MG63 (cell line): ENCODE data around the gene NOP56. TPM values are rescaled to one million over a fixed set of nuclear protein-coding genes. Genes with fewer than 3 reads are reported as not detected.

Experiments
- DNase-seq: peaks from one replicate; pipeline ENCODE4 v3.0.0-alpha.2; 2020
- H3K27me3 ChIP-seq: fragments of 250-450 bp; sonication (Bioruptor Pico); 2 replicates; pipeline ENCODE4 v1.5.1; 2020; ENCODE audit warnings: mild to moderate bottlenecking, moderate library complexity
- H3K36me3 ChIP-seq: fragments of 250-450 bp; sonication (Bioruptor Pico); 2 replicates; pipeline ENCODE4 v1.5.1; 2020; ENCODE audit warnings: mild to moderate bottlenecking, moderate library complexity
- H3K4me3 ChIP-seq: fragments of 250-450 bp; sonication (Bioruptor Pico); 2 replicates; pipeline ENCODE4 v1.5.1; 2020; ENCODE audit warnings: mild to moderate bottlenecking, moderate library complexity
- H3K9me3 ChIP-seq: fragments of 250-450 bp; sonication (Bioruptor Pico); 2 replicates; pipeline ENCODE4 v1.5.1; 2020; ENCODE audit warnings: mild to moderate bottlenecking, moderate library complexity
- total RNA-seq: library from RNA; depleted of rRNA; stranded (reverse); fragments of >200 nt; shearing (Covaris generic); gene quantifications from 2 replicates; pipeline ENCODE4 v1.2.3, GENCODE V29; 2014; ENCODE audit warnings: low replicate concordance

The NOP56 gene
- total RNA-seq, 1 experiment from 2014 or later = 313 TPM

GRCh38 chr20:2626853-2627541 is 25.4 kb upstream of the NOP56 start:
- H3K27me3 ChIP-seq = no peaks in the 10 kb centered on the region
- peak; percentile 41 for DNase-seq
- H3K9me3 ChIP-seq = peaks cover 2% of the 10 kb centered on the region; the same call in 1 of the 2 replicates
- H3K36me3 ChIP-seq = no peaks in the 10 kb centered on the region
- H3K4me3 ChIP-seq = no peak overlapping the region

- peaks cover 2% of the 10 kb centered on the region; the same call in 1 of the 2 replicates for H3K9me3 ChIP-seq
- no peak overlapping the region for H3K4me3 ChIP-seq
- no peak for DNase-seq
- no peaks in the 10 kb centered on the region for H3K36me3 ChIP-seq
- no peaks in the 10 kb centered on the region for H3K27me3 ChIP-seq
These were observed 21.2 kb upstream of the NOP56 start for GRCh38 chr20:2631228-2631627.

- no peaks in the 10 kb centered on the region for H3K27me3 ChIP-seq
- H3K36me3 ChIP-seq = no peaks in the 10 kb centered on the region
- no peaks in the 10 kb centered on the region for H3K9me3 ChIP-seq
- no peak for DNase-seq
- no peak overlapping the region for H3K4me3 ChIP-seq
These were observed 19.1 kb upstream of the NOP56 start for GRCh38 chr20:2633381-2633780.

- Histone ChIP-seq H3K9me3 (no peaks in the 10 kb centered on the region), H3K27me3 (no peaks in the 10 kb centered on the region), H3K4me3 (no peak overlapping the region), H3K36me3 (no peaks in the 10 kb centered on the region)
- no peak for DNase-seq
These were observed 15.2 kb upstream of the NOP56 start for GRCh38 chr20:2637246-2637645.

- DNase-seq = no peak
- Histone ChIP-seq H3K36me3 (no peaks in the 10 kb centered on the region; the same call in 1 of the 2 replicates), H3K9me3 (no peaks in the 10 kb centered on the region), H3K4me3 (no peak overlapping the region), H3K27me3 (no peaks in the 10 kb centered on the region)
These were observed 12.2 kb upstream of the NOP56 start for GRCh38 chr20:2640260-2640659.

GRCh38 chr20:2640899-2641298 is 11.5 kb upstream of the NOP56 start:
- no peak for DNase-seq
- Histone ChIP-seq H3K27me3 (no peaks in the 10 kb centered on the region), H3K4me3 (no peak overlapping the region), H3K36me3 (no peaks in the 10 kb centered on the region; the same call in 1 of the 2 replicates), H3K9me3 (no peaks in the 10 kb centered on the region)

- Histone ChIP-seq H3K9me3 (no peaks in the 10 kb centered on the region), H3K27me3 (no peaks in the 10 kb centered on the region), H3K4me3 (no peak overlapping the region), H3K36me3 (no peaks in the 10 kb centered on the region; the same call in 1 of the 2 replicates)
- no peak for DNase-seq
These were observed 8.7 kb upstream of the NOP56 start for GRCh38 chr20:2643708-2644107.

- Histone ChIP-seq H3K36me3 (peaks cover 53% of the 10 kb centered on the region), H3K27me3 (no peaks in the 10 kb centered on the region), H3K9me3 (no peaks in the 10 kb centered on the region), H3K4me3 (peak overlapping the region; percentile 81)
- peak; percentile 30 for DNase-seq
These were observed 508 bp downstream of the NOP56 start for GRCh38 chr20:2652724-2653555.

GRCh38 chr20:2653556-2654383 is 1.3 kb downstream of the NOP56 start:
- Histone ChIP-seq H3K9me3 (no peaks in the 10 kb centered on the region), H3K36me3 (peaks cover 60% of the 10 kb centered on the region), H3K27me3 (no peaks in the 10 kb centered on the region), H3K4me3 (peak overlapping the region; percentile 81)
- DNase-seq = no peak

GRCh38 chr20:2654384-2654822 is 2.0 kb downstream of the NOP56 start:
- Histone ChIP-seq H3K27me3 (no peaks in the 10 kb centered on the region), H3K9me3 (no peaks in the 10 kb centered on the region), H3K4me3 (peak overlapping the region; percentile 81), H3K36me3 (peaks cover 60% of the 10 kb centered on the region)
- DNase-seq = no peak

- DNase-seq = no peak
- Histone ChIP-seq H3K4me3 (peak overlapping the region; percentile 81), H3K36me3 (peaks cover 60% of the 10 kb centered on the region), H3K27me3 (no peaks in the 10 kb centered on the region), H3K9me3 (no peaks in the 10 kb centered on the region)
These were observed 2.4 kb downstream of the NOP56 start for GRCh38 chr20:2654831-2655230.

GRCh38 chr20:2655331-2656116 is 3.1 kb downstream of the NOP56 start:
- DNase-seq = no peak
- Histone ChIP-seq H3K36me3 (peaks cover 60% of the 10 kb centered on the region), H3K4me3 (no peak overlapping the region; the same call in 1 of the 2 replicates), H3K9me3 (no peaks in the 10 kb centered on the region), H3K27me3 (no peaks in the 10 kb centered on the region)

- H3K36me3 ChIP-seq = peaks cover 60% of the 10 kb centered on the region
- no peak overlapping the region for H3K4me3 ChIP-seq
- DNase-seq = no peak
- no peaks in the 10 kb centered on the region for H3K9me3 ChIP-seq
- no peaks in the 10 kb centered on the region for H3K27me3 ChIP-seq
These were observed 4.2 kb downstream of the NOP56 start for GRCh38 chr20:2656471-2657117.

- Histone ChIP-seq H3K4me3 (no peak overlapping the region), H3K36me3 (peaks cover 63% of the 10 kb centered on the region), H3K9me3 (no peaks in the 10 kb centered on the region), H3K27me3 (no peaks in the 10 kb centered on the region)
- DNase-seq = no peak
These were observed 4.8 kb downstream of the NOP56 start for GRCh38 chr20:2657241-2657640.

- Histone ChIP-seq H3K9me3 (no peaks in the 10 kb centered on the region), H3K4me3 (no peak overlapping the region), H3K27me3 (no peaks in the 10 kb centered on the region), H3K36me3 (peaks cover 68% of the 10 kb centered on the region)
- no peak for DNase-seq
These were observed 5.2 kb downstream of the NOP56 start for GRCh38 chr20:2657674-2658073.
